ENCODE results near the gene CELF5.

CELF5 gene

DNA sequence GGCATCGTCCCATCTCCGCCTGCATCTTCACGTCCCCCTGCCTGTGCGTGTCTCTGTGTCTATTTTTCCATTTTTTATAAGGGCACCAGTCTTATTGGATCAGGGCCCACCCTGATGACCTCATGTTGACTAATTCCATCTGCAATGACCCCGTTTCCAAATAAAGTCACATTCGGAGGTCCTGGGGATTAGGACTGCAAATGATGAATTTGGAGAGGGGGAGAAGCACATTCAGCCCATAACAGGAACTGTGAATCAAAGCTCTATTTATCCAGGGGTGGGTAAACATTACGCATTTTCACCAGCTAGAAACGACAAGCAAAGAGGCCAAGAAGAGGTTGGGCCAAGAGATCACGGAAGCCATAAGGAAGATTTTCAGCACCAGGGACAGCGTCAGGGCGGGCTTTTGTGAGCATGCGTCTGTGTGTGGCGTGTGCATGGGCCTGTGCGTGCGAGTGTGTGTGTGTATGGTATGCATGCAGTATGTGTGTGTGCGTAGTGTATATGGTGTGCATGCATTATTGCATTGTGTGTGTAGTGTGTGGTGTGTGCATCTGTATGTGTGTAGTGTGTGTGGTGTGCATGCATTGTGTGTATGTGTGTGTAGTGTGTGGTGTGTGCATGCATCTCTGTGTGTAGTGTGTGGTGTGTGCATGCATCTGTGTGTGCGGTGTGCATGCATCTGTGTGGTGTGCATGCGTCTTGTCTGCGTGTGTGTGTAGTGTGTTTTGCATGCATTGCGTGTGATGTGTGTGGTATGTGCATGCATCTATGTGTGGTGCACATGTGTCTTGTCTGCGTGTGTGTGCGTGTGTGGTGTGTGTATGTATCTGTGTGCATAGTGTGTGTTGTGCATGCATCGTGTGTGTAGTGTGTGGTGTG, 19.6 kb downstream of the CELF5 start:
- peak; percentile 40 to 48 for DNase-seq (ENCODE audit: low read depth in 2 of 2)

DNA sequence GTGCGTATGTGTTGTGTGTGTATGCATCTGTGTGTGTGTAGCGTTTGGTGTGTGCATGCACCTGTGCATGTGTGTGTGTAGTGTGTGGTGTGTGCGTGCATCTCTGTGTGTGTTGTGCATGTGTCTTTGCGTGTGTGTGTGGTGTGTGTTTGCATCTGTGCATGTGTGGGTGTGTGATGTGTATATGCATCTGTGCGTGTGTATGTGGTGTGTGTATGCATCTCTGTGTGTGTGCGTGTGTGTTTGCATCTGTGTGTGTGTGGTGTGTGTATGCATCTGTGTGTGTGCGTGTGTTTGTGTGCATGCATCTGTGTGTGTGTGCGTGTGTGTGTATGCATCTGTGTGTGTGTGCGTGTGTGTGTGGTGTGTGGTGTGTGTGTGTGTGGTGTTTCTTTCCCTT, 20.6 kb downstream of the CELF5 start:
- no peak for DNase-seq (ENCODE audit: low read depth in 2 of 2)

DNA sequence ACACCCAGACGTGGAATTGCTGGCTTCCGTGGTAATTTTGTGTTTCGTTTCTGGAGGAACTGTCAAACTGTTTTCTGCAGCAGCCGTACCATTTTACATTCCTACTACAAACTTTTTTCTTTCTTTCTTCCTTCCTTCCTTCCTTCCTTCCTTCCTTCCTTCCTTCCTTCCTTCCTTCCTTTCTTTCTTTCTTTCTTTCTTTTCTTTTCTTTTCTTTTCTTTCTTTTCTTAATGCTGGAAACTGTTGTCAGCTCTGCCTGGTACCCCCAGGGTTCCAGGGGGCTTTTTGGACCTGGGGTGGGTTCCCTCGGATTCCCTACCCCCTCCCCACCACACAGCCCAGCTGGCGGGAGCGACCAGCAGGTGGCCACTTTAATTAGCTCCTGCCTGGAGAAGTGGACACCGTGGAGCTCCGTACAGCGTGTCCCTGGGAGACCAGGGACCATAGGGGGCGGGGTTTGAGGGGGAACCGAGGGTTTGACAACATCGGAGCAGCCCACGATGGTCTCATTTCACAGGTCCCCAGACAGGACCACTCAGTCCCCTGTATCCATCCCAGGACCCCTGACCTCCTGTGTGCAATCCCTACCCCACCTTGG, 24.4 kb downstream of the CELF5 start:
- no peak for DNase-seq (ENCODE audit: low read depth in 2 of 2)

DNA sequence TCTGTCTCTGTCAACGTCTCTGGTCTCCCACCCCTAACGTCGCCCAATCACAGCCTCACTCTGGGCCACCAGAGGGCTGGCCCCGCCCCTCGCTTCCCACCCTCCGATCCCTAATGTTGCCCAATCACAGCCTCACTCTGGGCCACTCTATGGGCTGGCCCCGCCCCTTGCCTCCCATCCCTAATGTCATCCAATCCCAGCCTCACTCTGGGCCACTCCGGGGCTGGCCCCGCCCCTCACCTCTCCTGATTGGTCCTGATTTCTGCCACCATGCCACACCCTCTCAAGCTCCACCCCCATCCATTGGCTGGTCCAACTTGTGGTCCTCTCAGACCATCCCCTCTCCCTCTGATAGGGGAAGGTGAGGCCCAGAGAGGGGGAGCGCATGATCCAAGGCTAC, 24.9 kb downstream of the CELF5 start:
- peak; percentile 13 to 26 for DNase-seq (ENCODE audit: low read depth in 2 of 2)

DNA sequence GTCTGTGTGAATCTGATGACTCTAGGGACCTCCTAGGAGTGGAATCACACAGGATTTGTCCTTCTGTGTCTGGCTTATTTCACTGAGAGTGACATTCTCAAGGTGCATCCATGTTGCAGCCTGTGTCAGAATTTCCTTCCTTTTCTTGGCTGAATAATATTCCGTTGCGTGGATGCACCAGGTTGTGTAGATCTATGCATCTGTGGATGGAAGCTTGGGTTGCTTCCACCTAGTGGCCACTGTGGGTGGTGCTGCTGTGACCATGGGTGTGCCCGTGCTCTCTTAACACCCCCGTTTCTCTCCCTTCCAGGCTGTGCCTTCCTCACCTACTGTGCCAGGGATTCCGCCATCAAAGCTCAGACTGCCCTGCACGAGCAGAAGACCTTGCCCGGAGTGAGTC, 26.2 kb downstream of the CELF5 start:
- DNase-seq (ENCODE audit: low read depth in 2 of 2): peak; percentile 22 to 45

DNA sequence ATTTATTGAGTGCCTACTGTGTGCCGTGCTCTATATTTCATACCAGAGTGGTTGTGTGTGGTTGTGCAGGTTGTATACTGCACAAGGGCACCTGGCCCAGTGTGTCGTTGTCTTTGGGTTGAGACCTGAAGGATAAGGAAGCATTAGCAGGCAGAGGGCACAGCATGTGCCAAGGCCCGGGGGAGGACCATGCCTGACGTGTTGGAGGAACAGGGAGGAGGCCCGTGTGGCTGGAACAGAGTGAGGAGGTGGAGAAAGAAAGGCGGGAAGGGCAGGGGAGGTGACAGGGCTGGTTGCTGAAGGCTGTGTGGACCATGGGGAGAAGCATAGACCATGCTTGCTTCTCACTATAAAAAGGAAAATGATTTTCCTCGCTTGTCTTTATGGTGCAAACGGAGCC, 26.8 kb downstream of the CELF5 start:
- no peak for DNase-seq (ENCODE audit: low read depth in 2 of 2)

DNA sequence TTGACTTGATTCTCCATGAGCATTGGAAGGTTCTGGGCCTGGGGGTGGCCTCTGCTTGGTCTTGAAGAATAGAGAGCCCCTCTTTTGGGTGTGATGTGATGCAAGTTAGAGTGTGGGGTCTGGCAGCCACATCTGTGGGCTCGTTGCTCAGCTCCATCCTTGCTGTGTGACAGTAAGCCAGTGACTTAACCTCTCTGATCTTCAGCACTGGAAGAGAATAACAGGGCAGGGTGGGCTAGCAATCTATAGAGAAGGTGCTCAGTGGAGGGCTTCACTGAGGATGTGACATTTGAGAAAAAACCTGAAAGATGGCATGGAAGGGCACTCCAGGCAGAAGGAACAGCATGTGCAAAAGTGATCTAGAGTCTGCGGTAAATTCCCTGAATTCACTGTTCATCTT, 28.2 kb downstream of the CELF5 start:
- DNase-seq (ENCODE audit: low read depth in 2 of 2): no peak

DNA sequence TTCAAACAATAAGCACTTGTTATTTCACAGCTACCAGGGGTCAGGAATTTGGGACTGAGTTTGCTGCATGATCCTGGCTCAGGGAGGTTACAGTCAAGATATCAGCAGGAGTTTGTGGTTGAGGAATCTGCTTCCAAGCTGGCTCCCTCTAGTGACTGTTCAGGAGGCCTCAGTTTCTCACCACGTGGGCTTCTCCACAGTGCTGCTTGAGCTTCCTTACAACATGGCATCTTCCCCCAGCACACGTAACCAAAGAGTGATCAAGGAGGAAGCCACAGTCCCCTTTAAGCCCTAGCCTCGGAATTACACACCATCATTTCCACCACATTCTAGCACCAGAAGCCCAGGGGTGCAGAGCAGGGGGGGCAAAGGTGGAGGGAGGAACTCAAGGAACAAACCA, 28.8 kb downstream of the CELF5 start:
- no peak for DNase-seq (ENCODE audit: low read depth in 2 of 2)

DNA sequence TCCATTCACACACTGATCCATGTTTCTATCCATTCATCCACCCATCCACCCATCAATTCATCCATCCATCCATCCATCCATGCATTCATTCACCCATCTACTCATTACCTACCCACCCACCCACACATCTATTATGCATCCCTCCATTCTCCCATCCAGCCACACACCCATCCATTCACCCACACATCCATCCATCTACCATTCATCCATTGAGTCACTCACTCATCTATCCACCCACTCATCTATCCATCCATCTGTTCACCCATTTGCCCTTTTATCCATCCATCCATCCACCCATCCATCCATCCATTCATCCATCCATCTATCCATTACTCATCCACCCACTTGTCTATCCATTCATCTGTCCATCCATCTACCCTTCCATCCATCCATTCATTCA, 30.1 kb downstream of the CELF5 start:
- no peak for DNase-seq (ENCODE audit: low read depth in 2 of 2)

DNA sequence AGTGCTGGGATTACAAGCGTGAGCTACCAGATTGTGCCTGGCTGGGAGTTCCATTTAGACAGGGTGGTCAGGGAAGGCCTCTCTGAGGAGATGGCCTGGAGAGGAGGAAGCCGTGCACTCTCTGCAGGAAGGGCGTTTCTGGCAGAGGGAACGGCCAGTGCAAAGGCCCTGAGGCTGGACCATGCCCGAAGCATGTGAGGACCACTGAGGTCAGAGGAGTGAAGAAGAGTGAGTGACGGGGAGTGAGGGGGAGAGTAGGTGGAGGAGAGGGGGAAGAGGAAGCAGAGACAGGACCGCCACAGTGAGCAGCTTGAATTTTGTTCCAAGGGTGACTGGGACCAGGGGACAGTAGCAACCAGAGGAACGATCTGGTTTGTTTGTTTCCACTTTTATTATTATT, 32.6 kb downstream of the CELF5 start:
- no peak for DNase-seq (ENCODE audit: low read depth in 2 of 2)

DNA sequence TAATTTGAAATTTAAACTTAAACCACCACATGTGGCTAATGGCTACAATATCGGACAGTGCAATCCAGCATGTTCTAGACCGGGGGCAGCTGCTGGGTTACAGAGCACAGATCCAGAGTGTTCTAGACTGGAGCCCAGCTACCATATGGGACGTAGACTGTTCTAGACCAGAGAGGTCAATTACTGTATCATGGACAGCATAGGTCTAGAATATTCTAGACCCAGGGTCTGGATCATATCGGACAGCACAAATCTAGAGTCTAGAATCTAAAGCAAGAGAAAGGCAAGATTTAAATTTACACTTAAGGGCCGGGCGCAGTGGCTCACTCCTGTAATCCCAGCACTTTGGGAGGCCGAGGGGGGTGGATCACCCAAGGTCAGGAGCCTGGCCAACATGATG, 37.9 kb downstream of the CELF5 start:
- DNase-seq (ENCODE audit: low read depth in 2 of 2): no peak

DNA sequence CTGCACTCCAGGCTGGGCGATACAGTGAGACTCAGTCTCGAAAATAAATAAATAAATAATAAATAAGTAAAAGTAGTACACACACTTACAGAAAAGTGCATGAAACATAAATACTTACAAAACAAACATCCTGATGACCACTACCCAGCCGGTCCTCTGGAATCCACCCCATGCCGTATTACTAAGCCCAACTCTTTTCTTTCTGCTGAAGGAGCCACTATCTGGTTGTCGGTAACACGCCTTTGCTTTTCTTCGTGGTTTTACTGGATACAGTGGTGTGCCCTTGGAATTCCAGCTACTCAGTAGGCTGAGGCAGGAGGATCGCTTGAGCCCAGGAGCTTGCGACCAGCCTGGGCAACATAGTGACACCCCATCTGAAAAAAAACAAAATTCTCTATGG, 39.4 kb downstream of the CELF5 start:
- DNase-seq (ENCODE audit: low read depth in 2 of 2): no peak

DNA sequence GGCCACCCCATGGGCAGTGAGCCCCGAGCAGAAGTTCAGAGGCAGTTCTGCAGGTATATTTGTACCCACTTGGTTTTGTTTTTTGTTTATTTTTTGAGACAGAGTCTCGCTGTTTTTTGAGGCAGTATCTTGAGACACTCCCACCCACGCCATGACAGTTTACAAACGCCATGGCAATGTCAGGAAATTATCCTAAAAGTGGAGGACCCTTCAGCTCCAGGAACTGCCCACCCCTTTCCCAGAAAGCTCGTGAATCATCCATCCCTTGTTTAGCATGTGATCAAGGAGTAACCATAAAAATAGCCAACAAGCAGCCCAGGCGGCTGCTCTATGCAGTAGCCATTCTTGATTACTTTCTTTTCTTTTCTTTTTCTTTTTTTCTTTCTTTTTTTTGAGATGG, 41.0 kb downstream of the CELF5 start:
- DNase-seq (ENCODE audit: low read depth in 2 of 2): no peak

DNA sequence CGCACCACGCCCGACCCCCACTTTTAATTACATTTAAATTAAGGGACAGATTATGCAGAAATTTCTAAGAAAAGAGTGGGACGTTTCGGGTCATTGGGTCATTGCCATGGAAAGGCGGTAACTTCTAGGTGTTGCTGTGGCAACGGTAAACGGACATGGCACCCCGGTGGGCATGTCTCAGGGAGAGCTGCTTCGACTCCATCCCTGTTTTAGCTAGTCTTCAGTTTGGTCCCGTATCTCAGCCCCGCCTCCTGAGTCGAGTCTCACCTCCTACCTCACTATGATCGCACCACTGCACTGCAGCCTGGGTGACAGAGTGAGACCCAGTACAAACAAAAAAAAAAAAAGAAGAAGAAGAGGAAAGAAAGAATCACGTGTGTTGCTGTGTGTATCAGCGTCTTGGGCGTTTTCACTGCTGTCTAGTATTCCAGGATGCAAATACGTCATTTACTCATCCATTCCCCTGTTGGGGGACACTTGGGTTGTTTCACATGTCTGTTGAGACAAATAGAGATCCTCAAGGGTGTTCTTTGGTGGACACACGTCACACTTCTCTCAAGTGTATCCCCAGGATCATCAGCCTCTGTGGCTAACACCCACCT, 41.7 kb downstream of the CELF5 start:
- no peak for DNase-seq (ENCODE audit: low read depth in 2 of 2)

DNA sequence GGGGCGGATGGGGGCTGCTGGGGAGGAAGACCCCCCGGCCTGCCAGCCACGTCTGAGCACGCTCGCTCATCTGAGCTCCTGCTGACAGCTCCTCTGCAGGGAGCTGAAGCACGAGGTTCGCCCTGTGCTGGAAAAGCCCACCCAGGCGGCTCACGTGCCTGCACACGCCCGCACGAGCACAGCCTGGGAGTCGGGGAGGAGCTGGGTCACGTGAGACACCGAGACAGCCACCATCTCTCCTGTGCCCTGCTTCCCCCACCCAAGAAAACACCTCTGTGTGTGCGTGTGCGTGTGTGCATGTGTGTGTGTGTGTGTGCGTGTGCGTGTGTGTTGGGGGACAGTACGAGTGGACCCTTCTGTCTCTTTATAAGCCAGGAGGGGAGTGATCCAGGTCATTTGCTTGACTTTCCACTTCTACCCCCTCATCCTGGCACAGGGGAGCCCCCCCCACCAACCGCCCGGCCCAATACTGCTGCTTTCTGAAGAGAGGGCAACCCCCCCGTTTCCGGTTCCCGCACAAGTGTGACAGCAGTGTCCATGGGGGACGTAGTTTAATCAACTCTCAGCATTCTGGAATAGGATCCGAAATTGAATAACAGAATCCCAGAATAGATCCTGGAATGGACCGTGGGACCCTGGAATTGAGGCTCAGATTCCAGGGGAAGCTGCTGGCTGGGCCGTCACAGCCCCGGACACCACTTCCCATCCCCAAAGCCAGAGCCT, 42.5 kb downstream of the CELF5 start:
- no peak for DNase-seq (ENCODE audit: low read depth in 2 of 2)

DNA sequence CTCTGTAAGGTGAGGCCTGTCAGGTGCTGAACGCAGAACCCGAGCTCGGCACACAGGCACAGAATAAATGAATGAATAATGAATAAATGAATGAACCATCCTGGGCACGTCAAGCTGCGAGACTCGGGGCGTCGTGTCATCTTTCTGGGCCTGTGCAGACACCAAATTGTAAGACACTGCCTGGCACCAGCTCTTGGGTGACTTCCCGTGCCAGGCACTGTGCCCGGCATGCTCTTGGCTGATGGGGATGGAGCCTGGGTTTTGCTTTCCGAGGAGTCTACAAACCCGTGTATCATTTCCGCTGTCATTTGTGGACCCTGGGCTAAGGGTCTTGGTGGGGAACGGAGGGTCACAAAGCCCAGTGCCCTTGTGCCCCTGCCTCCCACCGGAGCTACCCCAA, 43.9 kb downstream of the CELF5 start:
- DNase-seq (ENCODE audit: low read depth in 2 of 2): no peak

DNA sequence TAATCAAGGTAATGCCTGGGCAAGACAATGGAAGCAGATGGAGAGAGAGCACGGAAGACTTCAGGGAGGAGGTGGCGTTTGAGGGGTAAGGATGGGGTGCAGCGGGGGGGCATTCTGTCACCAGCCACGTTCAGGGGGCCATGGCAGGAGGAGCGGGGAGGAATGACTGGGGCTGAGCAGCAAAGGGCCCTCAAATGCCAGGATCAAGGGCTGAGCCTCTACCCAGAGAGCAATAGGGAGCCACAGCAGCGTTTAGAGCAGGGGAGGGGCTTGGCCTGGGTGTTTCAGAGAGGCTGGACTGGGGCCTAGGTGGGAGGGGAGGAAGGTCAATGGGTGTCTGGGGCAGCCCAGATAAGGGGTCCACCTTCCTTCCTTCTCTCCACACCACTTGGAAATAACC, 44.3 kb downstream of the CELF5 start:
- no peak for DNase-seq (ENCODE audit: low read depth in 2 of 2)

DNA sequence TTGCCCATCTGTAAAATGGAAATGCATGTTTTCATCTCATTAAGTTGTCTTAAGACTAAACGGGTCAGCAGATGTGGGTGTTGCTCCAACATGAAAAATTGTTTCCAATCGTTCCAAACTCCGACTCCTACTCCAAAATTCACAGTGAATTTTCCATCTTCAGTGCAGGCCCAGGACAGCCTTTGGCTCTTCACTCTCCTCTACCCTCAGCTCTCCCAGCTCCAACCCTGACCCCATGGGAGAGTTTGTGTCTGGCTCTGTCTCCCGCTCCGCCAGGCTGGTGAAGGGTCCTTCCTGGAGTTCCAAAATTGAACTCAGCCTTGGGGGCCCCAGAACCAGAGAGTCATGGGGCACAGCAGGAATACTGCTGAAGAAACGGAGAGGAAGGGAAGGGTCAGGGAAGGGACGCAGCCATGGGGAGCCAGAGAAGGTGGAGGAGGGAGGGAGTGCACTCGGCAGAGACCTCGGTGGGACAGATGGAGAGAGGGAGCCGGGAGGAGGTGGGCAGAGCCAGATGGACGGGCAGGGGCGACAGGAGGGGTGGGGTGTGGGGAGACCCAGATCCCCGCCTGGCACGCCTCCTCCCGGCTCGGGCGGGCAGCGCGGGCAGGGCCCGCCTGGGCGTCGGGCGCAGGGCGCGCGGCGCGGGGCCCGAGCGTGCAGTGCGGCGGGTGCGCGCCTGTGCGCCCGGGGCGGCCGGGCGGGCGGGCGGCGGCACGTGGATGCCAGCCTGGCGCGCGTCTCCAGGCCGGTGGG, 45.6 kb downstream of the CELF5 start:
- no peak for DNase-seq (ENCODE audit: low read depth in 2 of 2)

DNA sequence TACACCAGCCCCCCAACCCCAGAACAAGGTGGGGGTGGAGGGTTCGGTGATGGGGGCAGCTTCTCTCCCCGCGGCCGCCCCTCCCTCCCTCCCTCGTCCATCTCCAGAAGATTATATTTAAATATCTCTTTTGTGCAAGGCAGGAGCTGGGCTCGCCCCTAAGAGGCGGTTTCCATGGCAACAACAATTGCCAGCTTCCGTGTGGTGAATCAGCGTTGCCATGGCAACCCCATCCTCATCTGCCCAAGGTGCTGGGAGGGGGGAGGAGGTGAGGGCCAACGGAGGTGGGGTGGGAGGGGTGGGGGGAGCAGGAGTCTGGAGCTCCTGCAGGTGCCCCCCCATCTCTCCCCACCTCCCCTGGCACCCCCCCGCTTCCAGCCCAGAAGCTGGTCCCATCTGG, 46.4 kb downstream of the CELF5 start:
- peak; percentile 25 to 33 for DNase-seq (ENCODE audit: low read depth in 2 of 2)

DNA sequence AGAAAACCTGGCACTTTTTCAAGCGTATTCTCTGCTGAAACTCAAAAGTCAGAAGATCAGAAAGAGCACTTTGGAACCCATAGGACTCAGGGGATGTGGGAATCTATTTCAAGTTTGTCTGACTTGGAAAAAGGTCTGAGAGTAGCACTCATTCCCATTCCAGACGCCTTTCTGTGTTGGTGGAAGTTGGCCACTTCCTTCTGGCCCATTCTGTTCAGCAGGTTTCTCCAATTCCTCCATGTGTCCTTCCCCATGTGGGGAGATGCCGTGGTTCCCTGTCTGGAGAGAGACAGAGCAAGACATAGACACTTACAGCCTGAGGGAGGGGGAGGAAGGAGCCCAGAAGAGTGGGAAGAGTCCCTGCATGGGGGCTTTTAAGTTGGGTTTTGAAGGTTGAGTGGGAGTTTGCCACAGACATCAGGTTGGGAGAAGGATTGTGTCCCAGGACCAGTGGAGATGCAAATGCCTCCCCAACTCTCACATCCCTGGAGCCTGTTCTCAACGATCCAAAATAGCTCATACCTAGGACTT, 48.0 kb downstream of the CELF5 start:
- no peak for DNase-seq (ENCODE audit: low read depth in 2 of 2)

DNA sequence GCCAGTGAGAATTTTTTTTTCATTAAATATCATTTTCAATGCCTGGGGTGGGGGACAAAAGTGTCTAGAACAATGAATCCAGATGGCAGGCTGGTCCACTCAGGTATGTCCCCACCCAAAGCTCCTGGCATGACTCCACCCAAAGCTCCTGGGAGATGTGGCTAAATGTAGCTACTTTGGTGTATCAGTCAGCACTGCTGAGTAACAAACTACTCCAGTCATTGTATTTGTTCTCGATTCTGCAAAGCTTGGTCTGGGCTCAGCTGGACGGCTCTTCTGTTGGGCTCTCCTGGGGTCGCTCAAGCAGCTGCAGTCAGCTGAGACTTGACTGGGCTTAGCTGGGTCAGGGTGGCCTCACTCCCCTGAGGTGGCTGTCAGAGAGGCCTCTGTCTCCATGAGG, 48.5 kb downstream of the CELF5 start:
- no peak for DNase-seq (ENCODE audit: low read depth in 2 of 2)
